Caco-2 (cell line): Measurements from ENCODE around the gene SRBD1. TPM values are rescaled to one million over a fixed set of nuclear protein-coding genes. Genes with fewer than 3 reads are reported as not detected.

Experiments
- BruUV-seq: library from RNA; stranded (reverse); fragments of 400-500 nt; replicated peaks from 2 replicates; lab custom pipeline; 2021; lab: Mats Ljungman, UMichigan
- CTCF ChIA-PET: fragments of 300-600 bp; sonication (Branson Sonifier 250); formaldehyde crosslinking; loops from one replicate; lab custom pipeline; 2022; ENCODE audit warnings: antibody characterized with exemption; lab: Charles Lee
- POLR2A ChIA-PET: fragments of 300-600 bp; sonication (Branson Sonifier 250); formaldehyde crosslinking; loops from one replicate; lab custom pipeline; 2022; ENCODE audit warnings: antibody characterized with exemption; lab: Charles Lee
- DNase-seq, 2 experiments: peaks; one replicate each; pipeline versions ENCODE4 v3.0.0 to v3.0.0-alpha.2; 2020 to 2022
- H3K27me3 ChIP-seq: replicated peaks from 2 replicates; pipeline ENCODE4 v1.6.0; 2011; ENCODE audit warnings: low read length; ENCODE audit not compliant: control insufficient read depth, insufficient read depth
- H3K36me3 ChIP-seq: 2 replicates; pipeline ENCODE4 v1.5.1; 2011; ENCODE audit warnings: low read length; ENCODE audit not compliant: control insufficient read depth, insufficient read depth
- H3K4me1 ChIP-seq: fragments of 250-450 bp; sonication (Bioruptor Pico); 2 replicates; pipeline ENCODE4 v1.5.1; 2020; ENCODE audit warnings: mild to moderate bottlenecking
- H3K4me3 ChIP-seq: 2 replicates; pipeline ENCODE4 v1.5.1; 2011; ENCODE audit warnings: low read depth, mild to moderate bottlenecking, control low read depth, low read length
- H3K9me3 ChIP-seq: fragments of 250-450 bp; sonication (Bioruptor Pico); 2 replicates; pipeline ENCODE4 v1.5.1; 2020; ENCODE audit warnings: mild to moderate bottlenecking, moderate library complexity
- H3K27ac Mint-ChIP-seq: one replicate; pipeline ENCODE4 v1.8.0; 2022; ENCODE audit warnings: mixed read lengths; ENCODE audit not compliant: unreplicated experiment
- H3K27me3 Mint-ChIP-seq: one replicate; pipeline ENCODE4 v1.8.0; 2022; ENCODE audit warnings: mixed read lengths; ENCODE audit not compliant: insufficient read depth, unreplicated experiment
- H3K36me3 Mint-ChIP-seq: one replicate; pipeline ENCODE4 v1.8.0; 2022; ENCODE audit warnings: mild to moderate bottlenecking, mixed read lengths; ENCODE audit not compliant: insufficient read depth, unreplicated experiment
- H3K4me1 Mint-ChIP-seq: one replicate; pipeline ENCODE4 v1.8.0; 2022; ENCODE audit warnings: low read depth, mixed read lengths; ENCODE audit not compliant: unreplicated experiment
- H3K4me3 Mint-ChIP-seq: one replicate; pipeline ENCODE4 v1.8.0; 2022; ENCODE audit warnings: mild to moderate bottlenecking, moderate library complexity, mixed read lengths; ENCODE audit not compliant: unreplicated experiment
- H3K9me3 Mint-ChIP-seq: one replicate; pipeline ENCODE4 v1.8.0; 2022; ENCODE audit warnings: mixed read lengths; ENCODE audit not compliant: unreplicated experiment
- CTCF ChIP-seq, 2 experiments: fragments of 200-600 bp in 1 of 2; IDR thresholded peaks; 1 replicate in 1 of 2; 2 replicates in 1 of 2; pipeline versions ENCODE4 v1.5.1 to v1.8.0; 2011 to 2022; ENCODE audit warnings: antibody characterized with exemption in 1 of 2, control low read depth in 1 of 2, inconsistent platforms in 1 of 2, low read depth in 1 of 2, low read length in 1 of 2, mild to moderate bottlenecking in 1 of 2, moderate library complexity in 1 of 2; ENCODE audit not compliant: insufficient read depth in 1 of 2, severe bottlenecking in 1 of 2, unreplicated experiment in 1 of 2
- intact Hi-C: fragments of 100-400 bp; cut with micrococcal nuclease; formaldehyde crosslinking; loops from one replicate; pipeline ENCODE4 v1.10.0; 2022; ENCODE audit not compliant: unreplicated experiment
- total RNA-seq: library from RNA; stranded (reverse); gene quantifications from 2 replicates; pipeline ENCODE4 v1.2.3, GENCODE V29; 2022

Gene SRBD1
- total RNA-seq, 1 experiment from 2014 or later: 15.8 TPM

GRCh38 chr2:45422921-45423320 lies 188.1 kb downstream of the SRBD1 start:
- intact Hi-C loops: no loop called here
- no peaks in the 10 kb centered on the region for H3K4me1 ChIP-seq
- Mint-ChIP-seq H3K27me3 (no peaks in the 10 kb centered on the region), H3K9me3 (no peaks in the 10 kb centered on the region), H3K4me3 (no peak overlapping the region), H3K27ac (no peak overlapping the region), H3K4me1 (no peaks in the 10 kb centered on the region), H3K36me3 (no peaks in the 10 kb centered on the region)
- ChIA-PET CTCF (no interaction called here), POLR2A (no interaction called here)
- H3K27me3 ChIP-seq: no peaks in the 10 kb centered on the region
- no peak overlapping the region for H3K4me3 ChIP-seq
- no TSS peak for BruUV-seq
- no peaks in the 10 kb centered on the region for H3K9me3 ChIP-seq
- no peaks in the 10 kb centered on the region for H3K36me3 ChIP-seq
- DNase-seq: no peak
- no peak for TF ChIP-seq CTCF (IDR thresholded peaks at IDR 0.05; ENCODE audit: insufficient read depth in 1 of 2, low read depth in 1 of 2, low read length in 1 of 2, severe bottlenecking in 1 of 2, unreplicated experiment in 1 of 2)

DNA sequence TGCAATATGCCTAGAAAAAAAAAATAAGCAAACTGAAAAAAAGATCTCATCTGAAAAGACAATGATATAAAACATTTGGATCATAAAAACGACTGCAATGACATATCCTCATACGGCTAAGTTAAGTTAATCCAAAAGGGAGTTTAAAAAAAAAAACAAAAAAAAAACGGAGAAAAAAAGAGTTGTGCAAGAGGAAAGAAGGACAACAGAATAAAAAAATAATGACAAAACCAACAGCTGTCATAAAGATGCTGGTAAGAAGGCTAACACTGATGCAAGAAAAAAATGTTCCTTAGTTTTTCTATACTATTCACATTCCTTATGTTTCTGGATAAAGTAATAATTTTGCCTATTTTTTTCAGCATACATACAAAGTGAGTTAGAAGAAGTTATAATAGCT lies 192.5 kb downstream of the SRBD1 start:
- no peaks in the 10 kb centered on the region for H3K4me1 Mint-ChIP-seq
- H3K36me3 ChIP-seq: no peaks in the 10 kb centered on the region
- no peak overlapping the region for H3K4me3 Mint-ChIP-seq
- CTCF ChIA-PET: interaction anchor here (0.7 kb wide), 1 partner anchor 963 kb away, joined by 4 read pairs; no protein-coding TSS in a partner anchor
- no peaks in the 10 kb centered on the region for H3K27me3 ChIP-seq
- DNase-seq: no peak
- no TSS peak for BruUV-seq
- POLR2A ChIA-PET: no interaction called here
- no peak overlapping the region for H3K4me3 ChIP-seq
- no peaks in the 10 kb centered on the region for H3K9me3 Mint-ChIP-seq
- H3K9me3 ChIP-seq: no peaks in the 10 kb centered on the region
- no peak overlapping the region for H3K27ac Mint-ChIP-seq
- H3K36me3 Mint-ChIP-seq: no peaks in the 10 kb centered on the region
- H3K4me1 ChIP-seq: no peaks in the 10 kb centered on the region
- intact Hi-C loops: no loop called here
- H3K27me3 Mint-ChIP-seq: no peaks in the 10 kb centered on the region
- TF ChIP-seq CTCF (IDR thresholded peaks at IDR 0.05; ENCODE audit: insufficient read depth in 1 of 2, low read depth in 1 of 2, low read length in 1 of 2, severe bottlenecking in 1 of 2, unreplicated experiment in 1 of 2): no peak

- no peak overlapping the region for H3K4me3 ChIP-seq
- Mint-ChIP-seq H3K27ac (no peak overlapping the region), H3K9me3 (no peaks in the 10 kb centered on the region), H3K27me3 (no peaks in the 10 kb centered on the region), H3K4me3 (no peak overlapping the region), H3K36me3 (peaks cover 16% of the 10 kb centered on the region), H3K4me1 (no peaks in the 10 kb centered on the region)
- no peaks in the 10 kb centered on the region for H3K36me3 ChIP-seq
- no peaks in the 10 kb centered on the region for H3K9me3 ChIP-seq
- DNase-seq: no peak
- no TSS peak for BruUV-seq
- intact Hi-C loops: no loop called here
- no peak for TF ChIP-seq CTCF (IDR thresholded peaks at IDR 0.05; ENCODE audit: insufficient read depth in 1 of 2, low read depth in 1 of 2, low read length in 1 of 2, severe bottlenecking in 1 of 2, unreplicated experiment in 1 of 2)
- CTCF ChIA-PET: no interaction called here
- H3K4me1 ChIP-seq: no peaks in the 10 kb centered on the region
- H3K27me3 ChIP-seq: no peaks in the 10 kb centered on the region
- POLR2A ChIA-PET: no interaction called here
Observed at GRCh38 chr2:45415534-45416123, 195.4 kb downstream of the SRBD1 start.
